GM18909 (cell line): Measurements from ENCODE around the gene XRN2.

Experiments used
- ATAC-seq: cut with Tn5 transposase; IDR thresholded peaks from one replicate; pipeline ENCODE4 v1.9.1; 2021; ENCODE audit warnings: mild to moderate bottlenecking; ENCODE audit not compliant: unreplicated experiment, poor library complexity

Gene XRN2

GRCh38 chr20:21289651-21290050 lies 13.5 kb upstream of the XRN2 start:
- ATAC-seq = no peak

DNA sequence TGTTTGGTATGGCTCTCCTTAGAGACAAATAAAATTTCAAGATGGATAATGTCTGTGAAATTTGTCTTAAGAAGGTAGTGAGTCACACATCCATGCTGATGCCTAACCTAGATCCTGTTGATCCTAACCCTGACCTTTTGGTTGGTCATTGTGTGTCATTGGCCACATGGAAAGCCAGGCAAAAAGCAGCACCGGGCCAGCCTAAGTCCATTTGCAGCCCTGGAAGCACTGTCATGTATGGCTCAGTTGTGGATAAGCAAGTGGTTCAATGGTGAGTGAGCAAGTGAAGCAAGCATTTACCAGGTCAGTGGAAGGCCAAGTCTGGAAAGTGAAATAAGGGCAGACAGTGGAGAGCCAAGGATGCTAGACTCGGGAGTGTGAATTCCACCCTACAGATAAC lies 12.1 kb upstream of the XRN2 start:
- no peak for ATAC-seq

DNA sequence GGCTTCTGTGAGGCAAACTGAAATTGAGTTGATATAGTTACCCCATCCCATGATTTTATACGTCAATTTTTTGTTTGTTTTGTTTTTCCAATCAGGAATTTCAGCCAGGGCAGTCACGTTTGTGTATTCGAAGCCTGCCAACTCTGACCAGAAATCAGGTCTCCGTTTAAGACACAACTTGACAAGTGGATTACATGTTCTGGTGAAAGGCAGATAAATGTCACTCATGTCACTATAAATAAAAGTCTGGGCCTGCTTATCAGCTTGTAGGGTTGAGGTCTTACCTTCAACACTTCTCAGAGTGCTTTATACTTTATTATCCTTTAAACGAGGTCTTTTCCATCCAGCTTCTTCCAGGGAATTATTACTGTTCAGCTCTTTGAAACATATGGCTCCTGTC lies 8.4 kb upstream of the XRN2 start:
- ATAC-seq = no peak

DNA sequence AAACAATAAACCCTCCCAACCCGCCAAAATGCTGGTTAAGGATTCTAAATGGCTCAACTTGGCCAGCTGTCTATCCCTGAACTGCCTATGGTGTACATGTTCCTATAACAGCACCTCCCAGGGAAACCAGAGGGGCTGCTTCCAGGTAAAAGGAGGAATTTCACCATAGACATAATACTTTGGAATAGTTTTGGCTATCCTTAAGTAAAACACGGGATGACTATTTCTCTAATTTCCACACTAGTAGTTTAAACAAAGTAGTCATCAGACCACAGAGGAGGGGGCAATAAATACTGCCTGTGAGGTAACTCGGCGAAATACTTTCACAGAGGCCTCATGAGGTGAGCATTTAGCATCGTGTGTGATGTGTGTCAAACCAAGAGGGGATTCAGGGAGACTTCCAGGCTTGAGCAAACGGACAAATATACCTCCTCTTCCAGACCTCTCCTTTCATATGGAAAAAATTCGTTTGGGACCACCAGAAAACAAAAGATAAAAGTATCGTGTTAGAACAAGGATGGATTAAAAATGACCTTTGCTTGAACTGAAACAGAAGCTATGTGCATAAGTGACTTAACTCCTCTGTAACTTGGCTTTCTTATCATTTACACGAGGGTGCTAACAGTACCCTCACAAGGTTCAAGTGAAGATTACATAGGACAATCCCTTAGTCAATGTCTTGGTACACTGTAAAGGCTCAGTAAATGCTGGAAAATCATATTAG lies 1.0 kb upstream of the XRN2 start:
- ATAC-seq = no peak

- no peak for ATAC-seq
Measured at GRCh38 chr20:21302664-21303060, 469 bp upstream of the XRN2 start.

- peak; percentile 13 for ATAC-seq
Measured at GRCh38 chr20:21303872-21304586, 898 bp downstream of the XRN2 start.

DNA sequence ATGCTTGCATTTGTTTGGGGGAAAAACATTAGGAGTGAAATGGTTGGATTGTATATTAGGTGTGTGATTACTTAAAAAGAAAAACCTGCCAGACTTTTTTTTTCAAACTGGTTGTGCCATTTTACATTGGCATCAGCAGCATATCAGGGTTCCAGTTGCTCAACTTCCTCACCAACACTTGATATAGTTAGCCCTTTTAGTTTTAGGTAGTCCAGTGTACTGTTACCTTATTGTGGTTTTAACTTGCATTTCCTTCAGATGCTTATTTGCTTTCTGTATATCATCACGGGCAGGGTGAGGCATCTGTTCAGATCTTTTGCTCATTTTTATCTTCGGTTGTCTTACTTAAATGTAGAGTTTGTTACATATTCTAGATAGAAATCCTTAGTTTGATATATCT lies 5.2 kb downstream of the XRN2 start:
- no peak for ATAC-seq

DNA sequence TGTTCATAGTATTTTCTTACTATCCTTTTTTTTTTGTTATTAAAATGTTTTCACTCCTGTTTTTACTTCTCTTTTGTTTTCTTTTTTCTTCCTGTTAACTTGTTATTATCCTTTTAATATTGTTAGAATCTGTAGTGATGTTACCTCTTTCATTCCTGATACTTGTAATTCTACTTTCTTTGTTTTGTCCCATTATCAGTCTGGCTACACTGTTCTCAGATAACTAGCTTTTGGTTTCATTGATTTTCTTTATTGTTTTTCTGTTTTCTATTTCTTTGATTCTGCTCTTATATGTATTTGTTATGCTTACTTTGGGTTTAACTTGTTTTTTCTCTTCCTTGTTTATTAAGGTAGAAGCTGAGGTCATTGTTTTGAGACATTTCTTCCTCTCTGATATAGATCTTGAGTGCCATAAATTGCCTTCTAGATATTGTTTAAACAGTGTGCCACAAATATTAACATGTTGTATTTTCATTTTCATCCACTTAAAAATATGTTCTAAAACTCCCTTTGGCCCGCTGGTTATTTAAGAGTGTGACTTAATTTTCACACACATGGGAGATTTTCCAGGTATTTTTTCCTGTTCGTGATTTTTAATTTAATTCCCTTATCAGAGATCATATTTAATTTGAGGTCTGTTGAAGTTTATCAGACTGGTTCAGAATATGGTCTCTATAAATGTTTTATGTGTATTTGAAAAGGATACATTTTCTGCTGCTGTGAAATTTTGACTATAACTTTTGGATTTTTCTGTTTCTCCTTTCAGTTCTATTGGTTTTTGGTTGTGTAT lies 6.7 kb downstream of the XRN2 start:
- no peak for ATAC-seq

DNA sequence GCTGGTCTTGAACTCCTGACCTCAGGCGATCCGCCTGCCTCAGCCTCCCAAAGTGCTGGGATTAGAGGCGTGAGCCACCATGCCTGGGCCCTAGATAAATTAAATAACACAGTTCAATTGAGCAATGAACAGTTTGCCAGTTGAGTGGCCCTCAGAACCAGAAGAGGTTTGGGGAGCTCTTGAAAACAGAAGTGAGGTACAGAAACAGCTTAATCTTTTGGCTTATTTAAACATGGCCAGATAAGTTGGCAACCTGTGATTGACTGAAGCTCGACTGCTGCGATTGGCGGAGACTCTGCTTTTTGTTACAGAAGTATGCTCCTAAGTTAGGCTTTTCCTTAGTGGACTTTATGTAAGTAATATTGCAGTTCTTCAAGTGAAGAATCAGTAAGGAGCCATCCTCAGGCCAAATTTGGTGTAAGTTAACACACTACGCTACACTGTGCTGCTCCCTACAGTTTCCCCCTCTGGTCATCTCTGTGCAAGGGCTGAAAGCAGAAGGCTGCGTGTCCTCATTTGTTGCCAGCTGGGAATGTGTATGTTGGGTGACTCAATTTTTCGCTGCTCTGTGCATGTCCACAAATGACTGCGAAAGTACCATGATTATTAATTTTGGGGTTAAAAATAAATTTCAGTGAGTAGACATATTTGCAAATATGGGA lies 9.8 kb downstream of the XRN2 start:
- ATAC-seq = no peak

DNA sequence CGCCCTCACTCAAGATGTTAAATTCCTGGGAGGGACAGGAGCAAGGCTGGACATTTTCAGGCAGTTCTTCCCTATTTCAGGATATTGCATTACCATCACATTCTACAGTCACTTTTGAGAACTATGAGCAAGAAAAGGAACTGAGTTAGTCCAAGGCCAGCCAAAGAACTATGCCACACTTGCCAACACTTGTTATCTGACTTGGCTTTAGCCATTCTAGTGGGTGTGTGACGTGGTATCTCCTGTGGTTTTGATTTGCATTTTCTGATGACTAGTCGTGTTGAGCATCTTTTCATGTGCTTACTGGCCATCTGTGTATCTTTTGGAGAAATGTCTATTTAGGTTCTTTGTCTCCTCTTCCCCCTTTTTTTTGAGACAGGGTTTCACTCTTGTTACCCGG lies 12.0 kb downstream of the XRN2 start:
- no peak for ATAC-seq

GRCh38 chr20:21322083-21322710 lies 19.1 kb downstream of the XRN2 start:
- ATAC-seq = no peak

DNA sequence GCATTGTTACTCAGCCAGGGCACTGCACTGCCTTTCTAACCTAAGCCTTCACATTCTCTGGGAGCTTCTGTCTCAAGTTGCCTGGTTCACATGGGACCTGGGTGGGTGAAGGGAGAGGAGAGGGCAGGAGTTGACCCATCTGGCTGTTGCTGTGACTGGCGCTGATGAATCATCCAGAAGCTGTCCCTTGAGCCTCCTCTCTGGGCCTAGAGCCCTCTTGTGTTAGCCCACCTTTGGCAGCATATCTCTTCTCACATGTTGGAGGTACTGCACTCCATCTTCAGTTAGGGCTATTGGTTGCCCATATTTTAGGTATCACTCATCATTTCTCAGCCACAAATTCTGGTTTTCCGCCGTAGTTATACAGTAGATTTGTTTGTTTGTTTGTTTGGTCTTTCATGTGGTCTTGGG lies 19.8 kb downstream of the XRN2 start:
- ATAC-seq = no peak

DNA sequence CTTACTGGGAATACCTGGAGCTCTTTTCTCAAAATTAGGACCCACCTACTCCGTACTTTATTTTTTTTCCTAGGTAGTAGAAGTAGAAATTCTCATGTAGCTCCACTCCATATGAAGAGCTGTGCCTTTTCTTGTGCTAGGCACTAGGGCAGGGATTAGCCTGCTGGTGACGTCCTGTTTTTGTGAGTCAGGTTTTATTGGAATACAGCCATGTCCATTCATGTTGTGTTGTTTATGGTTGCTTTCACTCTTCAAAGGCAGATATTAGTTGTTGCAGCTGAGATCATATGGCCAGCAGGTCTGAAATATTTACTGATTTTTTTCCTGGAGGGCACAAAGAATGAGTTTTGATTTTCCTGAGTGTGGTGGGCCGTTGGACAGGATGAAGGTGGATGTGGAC lies 20.5 kb downstream of the XRN2 start:
- no peak for ATAC-seq

DNA sequence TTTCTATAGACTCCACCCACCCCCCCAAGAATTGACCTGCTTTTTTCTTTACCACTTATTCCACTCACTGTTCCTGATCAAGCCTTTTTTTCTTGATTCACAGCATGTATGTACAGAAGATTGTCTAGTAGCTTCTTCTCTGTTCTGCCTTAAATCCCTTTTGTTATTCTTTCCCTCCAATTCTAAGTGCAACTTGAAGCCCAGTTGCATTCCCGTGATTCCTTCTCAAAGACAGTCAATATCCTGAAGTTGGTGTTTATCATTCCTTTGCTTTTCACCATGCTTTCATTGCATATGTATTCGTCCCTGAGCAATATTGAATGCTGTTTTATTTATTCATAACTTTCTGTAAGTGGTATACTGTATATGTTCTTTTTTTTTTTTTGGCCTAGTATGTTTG lies 21.0 kb downstream of the XRN2 start:
- no peak for ATAC-seq

GRCh38 chr20:21325296-21325695 lies 22.2 kb downstream of the XRN2 start:
- no peak for ATAC-seq

DNA sequence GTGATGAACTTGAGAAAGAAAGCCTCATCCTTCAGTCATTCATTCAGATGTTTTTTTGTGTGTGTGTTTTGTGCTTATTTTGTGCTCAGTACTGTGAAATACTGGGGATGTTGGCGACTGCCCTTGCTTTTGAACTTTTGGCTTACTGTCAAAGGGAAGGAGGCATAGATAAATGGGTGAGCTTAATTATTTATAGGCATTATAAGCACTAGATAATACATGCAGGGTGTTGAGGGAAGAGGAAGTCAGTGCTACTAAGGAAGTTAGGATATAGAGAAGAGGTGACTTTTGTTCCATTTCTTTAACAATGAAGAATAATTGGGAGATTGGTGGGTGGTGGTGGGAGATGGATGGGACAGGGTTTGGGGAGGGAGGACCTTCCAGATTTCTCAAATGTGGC lies 23.6 kb downstream of the XRN2 start:
- no peak for ATAC-seq

DNA sequence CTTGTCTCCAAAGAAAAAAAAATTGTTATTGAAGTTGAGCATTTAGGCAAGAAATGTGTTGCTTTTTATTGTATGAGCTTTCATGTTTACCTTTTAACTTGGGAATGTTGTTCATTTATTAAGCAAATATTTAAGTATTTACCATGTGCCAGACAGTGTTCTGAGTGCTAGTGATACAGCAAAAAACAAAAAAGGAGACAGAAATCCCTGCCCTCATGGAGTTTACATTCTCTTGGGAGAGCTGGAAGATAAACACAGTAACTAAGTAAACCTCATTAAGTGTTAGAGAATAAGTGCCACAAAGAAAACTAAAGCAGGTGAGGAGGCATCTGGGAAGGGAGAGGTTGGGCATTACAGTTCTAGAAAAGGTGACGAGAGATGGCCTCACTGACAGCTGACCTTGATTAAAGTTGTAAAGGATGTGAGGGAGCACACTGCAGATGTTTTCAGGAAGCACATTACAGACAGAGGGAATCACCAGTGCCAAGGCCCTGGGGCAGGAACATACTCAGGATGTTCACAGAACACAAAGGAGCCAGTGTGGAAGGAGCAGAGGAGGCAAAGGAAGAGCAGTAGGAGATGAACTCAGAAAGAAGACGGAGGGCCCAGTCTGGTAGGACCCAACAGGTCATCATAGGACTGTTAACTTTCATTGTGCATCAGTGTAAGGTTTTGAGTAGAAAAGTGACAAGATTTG lies 33.5 kb downstream of the XRN2 start:
- no peak for ATAC-seq

DNA sequence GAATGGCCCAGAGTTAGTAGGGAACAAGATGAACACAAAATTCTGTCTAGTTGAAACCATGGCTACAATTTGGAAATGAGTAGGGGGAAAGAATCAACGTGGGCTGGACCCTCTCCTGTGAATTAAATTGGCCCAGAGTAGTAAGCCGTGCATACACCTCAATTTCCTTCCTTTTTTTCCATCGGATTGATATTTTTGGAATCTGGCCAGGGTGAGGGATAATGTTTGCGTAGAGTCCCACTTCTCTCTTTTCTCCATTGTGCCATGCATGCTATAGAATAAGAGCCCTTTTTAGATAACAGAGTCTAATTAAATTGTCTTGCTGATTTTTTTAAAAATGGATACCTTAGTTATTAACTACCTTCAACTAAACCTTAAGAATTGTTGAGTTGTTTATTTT lies 35.2 kb downstream of the XRN2 start:
- ATAC-seq = no peak

DNA sequence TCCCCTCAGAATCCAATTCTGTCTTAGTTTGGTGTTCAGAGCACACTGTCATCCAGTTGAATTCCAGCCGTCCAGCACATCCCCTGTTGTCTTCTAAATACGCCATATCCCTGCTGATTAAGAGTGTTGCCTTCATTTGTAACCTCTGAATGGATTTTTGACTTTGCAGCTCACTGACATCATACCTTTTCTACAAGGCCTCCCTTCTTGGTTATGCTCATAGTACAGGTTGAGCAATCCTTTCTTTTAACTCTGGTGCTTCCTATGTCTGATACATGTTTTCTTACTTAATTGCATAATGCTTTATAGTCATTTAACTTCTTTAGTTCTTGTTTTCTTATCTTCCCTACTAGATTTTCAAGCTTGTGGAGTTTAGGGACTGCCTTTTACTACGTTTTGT lies 36.4 kb downstream of the XRN2 start:
- no peak for ATAC-seq
